GM21737 (cell line): ENCODE data around the gene TMEM201.
"Not testable (repeated sequence)": the region's sequence is repeated elsewhere in the genome, so short reads cannot be mapped to it uniquely, and the experiment has no call there.

Experiments
- ATAC-seq: cut with Tn5 transposase; IDR thresholded peaks from one replicate; pipeline ENCODE4 v1.9.1; 2021; ENCODE audit warnings: mild to moderate bottlenecking, moderate library complexity; ENCODE audit not compliant: unreplicated experiment

Gene TMEM201

DNA sequence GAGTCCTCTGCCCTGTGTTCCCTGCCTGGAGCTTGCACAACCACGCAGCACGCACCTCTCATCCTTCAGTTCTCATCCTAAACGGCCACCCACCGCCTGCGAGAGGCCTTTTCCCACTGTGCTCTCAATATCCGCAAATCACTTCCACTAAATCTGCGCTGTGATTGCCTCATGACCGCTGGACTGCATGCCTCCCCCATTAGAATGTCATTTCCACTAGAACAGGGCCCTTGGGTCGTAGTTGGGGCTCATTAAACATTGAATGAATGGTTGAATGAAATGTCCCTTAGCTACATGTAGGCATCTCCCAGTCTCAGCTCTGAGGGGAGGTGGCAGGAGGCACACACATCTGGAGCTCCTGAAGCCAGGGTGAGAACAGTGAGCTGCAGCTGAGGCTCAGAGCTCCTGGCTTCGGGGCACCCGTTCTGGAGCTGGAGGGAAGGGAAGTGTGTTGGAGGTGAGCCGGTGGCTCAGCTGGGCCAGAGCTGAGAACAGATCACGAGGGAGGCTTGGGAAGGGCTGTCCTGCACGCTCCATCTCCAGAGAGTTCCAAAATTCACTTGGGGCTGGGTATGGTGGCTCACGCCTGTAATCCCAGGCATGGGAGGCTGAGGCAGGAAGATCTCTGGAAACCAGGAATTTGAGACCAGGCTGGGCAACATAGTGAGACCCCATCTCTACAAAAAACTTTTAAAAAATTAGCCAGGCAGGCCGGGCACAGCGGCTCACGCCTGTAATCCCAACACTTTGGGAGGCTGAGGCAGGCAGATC, 30.4 kb downstream of the TMEM201 start:
- no peak for ATAC-seq

DNA sequence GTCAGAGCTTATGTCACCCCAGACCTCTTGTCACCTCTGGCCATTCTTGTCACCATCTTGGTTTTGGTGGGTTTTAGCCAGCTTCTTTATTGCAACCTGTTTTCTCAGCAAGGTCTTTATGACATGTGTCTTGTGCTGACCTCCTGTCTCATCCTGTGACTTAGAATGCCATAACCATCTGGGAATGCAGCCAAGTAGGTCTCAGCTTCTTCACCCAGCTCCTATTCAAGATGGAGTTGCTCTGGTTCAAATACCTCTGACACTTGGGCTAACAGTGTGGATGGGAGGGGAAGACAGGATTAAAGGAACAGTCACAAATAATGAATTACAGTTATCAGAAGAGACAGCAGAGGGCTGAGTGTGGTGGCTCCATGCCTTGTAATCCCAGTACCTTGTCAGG, 32.3 kb downstream of the TMEM201 start:
- no peak for ATAC-seq

DNA sequence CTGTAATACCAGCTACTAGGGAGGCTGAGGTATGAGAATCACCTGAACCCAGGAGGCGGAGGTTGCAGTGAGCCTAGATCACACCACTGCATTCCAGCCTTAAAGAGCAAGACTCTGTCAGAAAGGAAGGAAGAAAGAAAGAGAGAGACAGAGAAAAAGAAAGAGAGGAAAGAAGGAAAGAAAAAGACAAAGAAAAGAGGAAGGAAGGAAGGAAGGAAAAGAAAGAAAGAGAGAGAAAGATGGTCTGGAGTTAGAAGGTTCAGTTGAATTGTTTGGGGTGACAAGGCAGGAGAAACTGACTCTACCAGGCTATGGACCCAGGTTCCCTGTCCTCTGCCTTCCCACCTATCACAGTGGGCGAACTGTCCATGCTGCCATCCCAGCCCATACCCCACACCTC, 35.4 kb downstream of the TMEM201 start:
- ATAC-seq = no peak

DNA sequence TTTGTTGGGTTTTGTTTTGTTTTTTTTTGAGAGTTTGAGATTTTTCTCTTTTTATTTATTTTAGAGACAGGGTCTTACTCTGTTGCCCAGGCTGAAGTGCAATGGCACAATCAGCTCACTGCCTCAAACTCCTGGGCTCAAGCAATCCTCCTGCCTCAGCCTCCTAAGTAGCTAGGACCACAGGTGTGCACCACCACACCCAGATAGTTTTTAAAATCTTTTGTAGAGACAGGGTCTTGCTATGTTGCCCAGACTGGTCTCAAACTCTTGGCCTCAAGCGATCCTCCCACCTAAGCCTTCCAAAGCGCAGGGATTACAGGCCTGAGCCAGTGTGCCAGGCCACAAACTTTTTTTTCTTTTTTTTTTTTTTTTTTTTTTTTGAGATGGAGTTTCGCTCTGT, 36.3 kb downstream of the TMEM201 start:
- ATAC-seq = not testable (repeated sequence)

DNA sequence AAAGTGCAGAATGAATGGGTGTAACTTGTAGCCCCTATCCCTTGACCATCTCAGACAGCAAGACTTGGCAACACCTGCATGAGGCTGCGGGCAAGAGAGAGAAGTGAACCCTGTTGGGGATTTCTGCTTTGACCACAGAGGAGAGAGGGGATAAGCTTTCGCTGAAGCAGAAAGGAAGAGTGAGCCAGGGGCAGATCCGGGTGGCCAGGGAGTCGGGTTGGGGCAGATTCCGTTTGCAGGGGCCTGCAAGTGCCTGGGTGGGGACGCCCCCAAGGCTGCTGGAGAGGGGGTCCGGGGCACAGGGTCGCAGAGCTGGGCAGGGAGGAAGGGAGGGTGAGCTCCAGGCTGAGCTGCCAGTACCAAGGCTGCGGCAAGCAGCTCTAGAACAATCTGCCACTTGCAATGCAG, 37.5 kb downstream of the TMEM201 start:
- ATAC-seq = no peak

DNA sequence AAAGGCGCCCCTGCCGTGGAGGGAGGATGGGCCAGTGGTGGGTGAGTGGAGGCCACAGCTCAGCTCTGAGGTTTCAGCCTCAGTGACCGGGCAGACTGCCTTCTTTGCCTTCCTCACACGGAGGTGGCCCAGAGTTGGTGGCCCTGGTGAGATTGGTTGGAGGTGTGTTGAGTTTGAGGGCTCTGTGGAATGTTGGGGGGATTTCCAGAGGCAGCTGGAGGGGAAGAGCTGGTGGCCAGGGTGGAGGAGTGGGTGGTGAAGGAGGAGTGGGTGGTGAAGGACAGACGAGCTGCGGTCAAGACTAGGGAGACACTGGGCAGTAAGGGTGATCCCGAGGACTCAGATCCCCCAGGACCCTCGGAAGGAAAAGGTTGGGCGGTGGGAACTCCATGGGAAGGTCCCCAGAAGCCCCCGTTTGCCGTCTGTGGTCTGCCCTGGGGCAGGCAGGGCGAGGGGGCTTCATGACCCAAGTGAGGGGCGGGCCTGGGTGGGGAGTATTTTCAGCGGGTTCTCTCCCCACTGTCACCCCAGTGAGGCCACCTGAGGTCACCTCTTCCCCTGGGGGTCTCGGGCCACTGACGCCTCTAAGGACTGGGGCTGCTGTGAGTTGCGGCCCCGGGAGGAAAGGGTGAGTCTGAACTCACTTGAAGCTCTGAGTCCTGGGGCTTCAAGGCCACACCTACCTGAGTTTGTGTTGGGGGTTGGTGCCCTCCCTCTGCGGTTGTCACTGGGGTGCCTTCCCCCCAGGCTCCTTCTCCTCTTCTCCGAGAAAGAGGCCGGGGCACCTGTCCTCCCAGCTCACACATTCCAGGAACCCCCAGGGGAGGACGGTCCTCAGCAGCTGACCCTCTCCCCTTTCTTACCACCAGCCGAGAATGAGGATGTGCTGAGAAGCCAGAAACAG, 40.1 kb downstream of the TMEM201 start:
- ATAC-seq = no peak

DNA sequence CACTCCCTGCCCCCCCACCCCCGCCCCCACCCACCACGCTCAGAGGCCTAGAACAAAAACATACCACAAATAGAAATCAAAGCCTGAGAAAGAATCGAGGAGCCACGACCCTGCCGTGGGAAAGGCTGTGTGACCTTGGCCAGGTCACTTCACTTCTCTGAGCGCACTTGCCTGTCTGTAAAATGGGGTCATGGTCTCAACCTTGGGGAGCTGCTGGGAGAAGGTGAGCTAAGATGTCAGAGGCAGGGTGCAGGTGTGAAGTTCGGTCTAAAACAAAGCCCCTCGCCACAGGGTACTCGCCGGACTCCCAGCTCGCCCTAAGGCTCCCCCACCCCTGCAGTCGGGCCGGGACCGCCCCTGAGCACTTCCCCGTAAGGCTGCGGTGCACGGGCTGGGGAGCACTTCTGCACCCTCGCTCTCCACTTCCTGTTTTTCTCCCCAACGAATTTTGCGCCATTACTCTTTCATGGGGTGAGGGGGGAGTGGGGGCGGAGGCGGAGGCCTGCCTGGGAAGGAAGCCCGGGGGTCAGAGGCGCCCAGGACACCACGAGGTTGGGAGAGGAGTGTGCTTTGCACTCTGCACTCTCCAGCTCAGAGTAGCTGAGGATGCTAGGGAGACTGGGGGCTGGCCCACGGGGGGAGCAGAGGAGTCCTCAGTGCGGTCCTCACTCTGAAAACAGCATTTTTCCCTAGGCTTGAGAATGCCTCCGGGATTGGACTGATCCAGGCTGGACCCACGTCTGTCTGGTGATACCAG, 40.9 kb downstream of the TMEM201 start:
- ATAC-seq = peak; percentile 29

DNA sequence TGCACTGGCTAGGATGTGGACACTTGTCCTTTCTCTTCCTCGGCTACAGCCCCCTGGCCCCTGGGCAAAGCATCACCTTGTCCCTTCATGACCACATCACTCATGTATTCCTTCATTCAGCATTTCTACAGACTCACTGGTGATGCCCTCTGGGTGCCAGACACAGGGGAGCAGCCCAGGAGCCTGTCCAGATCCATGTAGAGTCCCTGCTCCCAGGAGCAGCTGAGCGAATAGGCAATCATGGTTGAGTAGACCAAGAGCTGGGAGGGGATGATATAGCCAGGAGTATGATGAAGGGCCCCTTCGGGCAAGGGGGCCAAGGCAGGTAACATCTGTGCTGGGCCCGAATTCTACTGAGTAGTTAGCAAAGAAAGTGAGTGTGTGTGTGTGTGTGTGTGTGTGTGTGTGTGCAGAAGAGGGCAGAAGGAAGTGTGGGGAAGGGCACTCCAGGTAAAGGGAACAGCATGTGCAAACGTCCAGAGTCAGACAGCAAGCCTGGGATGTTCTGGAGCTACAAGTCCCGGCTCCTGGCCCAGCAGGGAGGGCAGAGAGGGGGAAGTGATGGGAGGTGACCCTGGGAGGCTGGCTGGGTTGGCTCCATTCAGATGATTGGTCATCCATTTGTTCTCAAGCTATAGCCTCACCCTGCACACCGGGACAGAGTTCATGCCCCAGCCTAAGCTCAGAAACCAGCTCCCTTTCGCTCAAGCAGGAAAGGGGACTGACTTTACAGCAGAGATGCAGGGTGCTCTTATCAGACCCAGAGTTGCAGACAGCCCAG, 41.8 kb downstream of the TMEM201 start:
- no peak for ATAC-seq

DNA sequence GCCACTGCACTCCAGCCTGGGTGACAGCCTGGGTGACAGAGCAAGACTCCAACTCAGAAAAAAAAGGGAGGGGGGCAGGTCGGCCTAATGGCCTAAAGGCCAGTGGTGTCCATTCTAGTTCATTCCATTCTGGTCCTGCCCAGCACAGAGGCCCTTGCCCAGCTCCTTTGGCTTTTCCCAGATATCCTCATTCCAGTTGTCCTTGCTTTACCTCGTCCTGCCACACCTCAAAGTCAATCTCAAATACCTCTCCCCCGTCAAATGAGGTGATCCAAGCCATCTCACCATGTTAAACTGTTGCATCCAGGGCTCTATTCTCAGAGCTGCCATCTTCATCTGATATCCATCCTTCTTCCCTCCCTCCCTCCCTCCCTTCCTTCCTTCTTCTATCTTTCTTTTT, 42.9 kb downstream of the TMEM201 start:
- no peak for ATAC-seq

DNA sequence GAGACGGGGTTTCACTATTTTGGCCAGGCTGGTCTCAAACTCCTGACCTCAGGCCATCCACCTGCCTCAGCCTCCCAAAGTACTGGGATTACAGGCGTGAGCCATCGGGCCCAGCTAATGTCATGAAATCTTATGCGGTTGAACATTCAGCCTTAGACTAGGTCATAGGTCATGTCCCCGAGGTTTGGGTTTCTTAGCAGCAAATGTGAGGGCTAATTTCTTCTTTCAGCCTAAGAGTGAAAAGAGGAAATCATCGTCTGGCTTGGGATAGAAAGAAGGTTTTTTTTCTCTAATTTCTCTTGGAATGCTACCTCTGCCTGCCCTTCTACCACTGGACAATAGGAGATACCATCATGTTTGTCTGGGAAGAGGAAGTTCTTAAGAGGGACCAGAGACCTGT, 44.8 kb downstream of the TMEM201 start:
- no peak for ATAC-seq

DNA sequence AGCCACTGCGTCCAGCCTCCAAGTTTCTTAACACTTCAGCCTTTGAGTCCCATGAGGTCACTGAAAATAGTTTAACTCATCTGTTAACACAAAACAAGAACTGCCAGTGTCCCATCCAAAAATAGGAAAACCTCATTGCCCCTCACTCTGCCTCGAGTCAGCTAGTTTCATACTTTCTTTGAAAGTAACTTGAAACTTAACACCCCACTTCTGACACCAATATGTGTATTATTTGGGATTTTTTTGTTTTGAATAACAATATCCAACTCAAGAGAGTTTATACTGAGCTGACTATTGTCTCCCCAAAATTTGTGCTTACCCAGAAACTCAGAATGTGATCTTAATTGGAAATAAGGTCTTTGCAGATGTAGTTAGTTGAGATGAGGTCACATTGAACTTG, 45.9 kb downstream of the TMEM201 start:
- no peak for ATAC-seq

DNA sequence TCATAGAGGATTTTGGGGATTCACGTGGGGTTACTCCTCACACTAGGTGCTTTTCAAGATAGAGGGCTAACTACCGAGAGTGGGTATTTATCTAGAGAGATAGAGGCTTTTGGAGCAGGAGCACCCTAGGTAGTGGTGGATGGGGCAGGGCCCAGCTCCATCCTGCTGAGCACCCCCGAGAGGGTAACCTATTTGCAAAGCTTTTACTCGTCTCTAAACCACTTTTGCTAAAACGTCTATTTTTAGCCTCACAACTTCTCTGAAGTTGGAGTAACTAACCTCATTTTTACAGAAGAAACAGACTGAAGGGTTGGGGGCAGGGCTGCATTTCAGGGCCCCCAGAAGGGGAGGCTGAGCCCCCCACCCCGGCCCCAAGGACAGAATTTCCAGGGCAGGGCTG, 50.5 kb downstream of the TMEM201 start:
- no peak for ATAC-seq

DNA sequence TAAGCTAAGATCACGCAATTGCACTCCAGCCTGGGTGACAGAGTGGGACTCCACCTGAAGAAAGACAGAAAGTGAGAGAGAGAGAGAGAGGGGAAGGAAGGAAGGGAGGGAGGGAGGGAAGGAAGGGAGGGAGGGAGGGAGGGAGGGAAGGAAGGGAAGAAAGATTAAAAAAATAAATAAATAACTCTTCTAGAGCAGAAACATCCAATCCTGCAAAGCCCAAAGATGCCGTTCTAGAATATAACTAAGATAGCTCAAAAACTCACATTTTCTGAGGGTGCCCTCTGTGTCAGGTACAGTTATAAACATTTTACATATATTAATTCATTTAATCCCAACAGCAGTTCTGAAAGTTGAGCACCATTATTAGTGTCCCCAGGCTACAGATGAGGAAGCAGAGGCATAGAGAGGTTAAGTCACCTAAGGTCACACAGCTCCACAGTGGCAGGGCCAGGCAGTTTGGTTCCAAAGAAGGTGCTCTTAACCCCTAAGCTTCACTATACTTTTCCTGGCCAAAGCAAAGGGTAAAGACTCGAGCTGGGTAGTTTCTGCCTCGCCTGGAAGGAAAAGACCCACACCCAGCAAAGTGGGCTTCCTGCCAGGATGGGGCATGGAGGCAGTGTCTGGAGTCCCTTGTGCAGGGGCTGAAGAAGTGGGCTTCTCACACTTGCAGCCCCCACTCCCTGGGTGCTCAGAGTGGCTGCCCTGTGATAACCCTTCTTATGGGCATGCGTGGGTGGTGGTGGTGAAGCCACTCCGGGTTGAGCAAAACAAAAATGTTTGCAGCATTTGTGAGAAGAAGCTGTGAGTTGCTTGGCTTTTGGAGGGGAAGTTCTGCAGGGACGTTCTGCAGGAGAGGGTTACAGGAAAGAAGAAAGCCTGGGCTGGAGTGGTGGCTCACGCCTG, 54.9 kb downstream of the TMEM201 start:
- no peak for ATAC-seq

DNA sequence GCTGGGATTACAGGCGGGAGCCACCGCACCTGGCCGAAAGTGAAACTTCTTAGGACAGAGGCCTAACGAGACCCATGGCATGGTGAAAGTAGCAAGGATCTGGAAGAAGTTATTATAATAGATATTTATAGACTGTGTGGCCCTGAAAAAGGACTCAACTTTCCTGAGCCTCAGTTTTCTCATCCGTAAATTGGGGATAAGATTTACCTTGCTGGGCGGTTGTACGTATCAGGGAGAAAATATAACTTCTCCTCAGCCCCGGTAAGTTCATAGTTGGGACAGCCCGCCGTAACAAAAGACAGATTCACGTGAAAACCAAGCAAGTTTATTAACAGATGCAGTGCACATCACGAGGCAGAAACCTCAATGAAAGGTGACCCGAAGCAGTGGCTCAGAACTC, 57.3 kb downstream of the TMEM201 start:
- no peak for ATAC-seq

DNA sequence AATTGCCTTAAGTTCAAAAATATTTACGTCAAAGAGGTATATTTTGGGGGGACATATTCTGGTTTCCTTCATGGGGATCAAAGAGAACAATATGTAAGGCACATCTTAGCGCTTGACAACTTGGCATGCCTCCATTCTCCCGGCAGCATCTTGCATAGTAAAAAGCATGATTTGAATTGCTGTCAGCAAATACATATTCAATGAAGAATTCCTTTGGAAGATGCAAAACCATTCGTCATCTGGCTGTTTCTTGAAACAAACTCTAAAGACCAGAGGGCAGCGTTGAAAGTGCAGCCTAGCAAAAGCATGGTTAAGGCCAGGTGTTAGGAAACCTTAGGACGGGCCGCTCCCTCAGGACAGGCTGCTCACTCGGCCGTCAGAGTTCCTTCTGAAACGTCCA, 59.5 kb downstream of the TMEM201 start:
- ATAC-seq = no peak

DNA sequence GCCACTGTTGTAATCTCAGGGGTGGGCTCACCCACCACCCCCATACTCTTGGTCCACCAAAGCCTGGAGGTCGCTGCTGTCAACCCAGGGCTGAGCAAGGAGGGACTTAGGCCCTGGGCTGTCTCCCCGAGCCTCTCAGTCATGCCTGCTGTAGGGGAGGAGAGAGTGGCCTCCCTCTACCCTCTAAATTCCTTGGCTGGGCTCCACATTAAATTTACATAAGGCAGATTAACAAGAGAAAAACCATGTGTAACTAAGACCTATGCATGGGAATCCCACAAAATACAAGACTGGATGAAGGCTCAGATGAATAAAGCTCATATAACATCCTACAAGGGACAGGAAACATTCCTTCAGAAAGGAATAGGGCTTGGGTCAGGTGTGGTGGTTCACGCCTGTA, 61.1 kb downstream of the TMEM201 start:
- ATAC-seq = no peak

DNA sequence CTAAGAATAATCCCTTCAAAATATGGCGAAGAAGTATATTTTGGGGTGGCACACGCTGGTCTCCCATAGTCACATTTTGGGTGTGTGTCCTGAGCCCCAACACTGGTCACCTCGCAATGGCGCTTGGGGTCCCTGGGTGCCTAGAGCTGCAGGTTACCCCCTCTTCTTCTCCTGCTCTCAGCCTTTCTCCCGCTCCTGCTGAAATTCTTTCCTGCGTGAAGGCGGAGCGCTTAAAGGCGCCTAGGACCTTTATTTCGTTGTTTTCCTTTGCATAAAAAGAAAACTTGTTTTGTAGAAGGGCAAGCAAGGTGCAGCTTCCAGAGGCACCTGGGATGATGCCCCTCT, 62.5 kb downstream of the TMEM201 start:
- no peak for ATAC-seq

DNA sequence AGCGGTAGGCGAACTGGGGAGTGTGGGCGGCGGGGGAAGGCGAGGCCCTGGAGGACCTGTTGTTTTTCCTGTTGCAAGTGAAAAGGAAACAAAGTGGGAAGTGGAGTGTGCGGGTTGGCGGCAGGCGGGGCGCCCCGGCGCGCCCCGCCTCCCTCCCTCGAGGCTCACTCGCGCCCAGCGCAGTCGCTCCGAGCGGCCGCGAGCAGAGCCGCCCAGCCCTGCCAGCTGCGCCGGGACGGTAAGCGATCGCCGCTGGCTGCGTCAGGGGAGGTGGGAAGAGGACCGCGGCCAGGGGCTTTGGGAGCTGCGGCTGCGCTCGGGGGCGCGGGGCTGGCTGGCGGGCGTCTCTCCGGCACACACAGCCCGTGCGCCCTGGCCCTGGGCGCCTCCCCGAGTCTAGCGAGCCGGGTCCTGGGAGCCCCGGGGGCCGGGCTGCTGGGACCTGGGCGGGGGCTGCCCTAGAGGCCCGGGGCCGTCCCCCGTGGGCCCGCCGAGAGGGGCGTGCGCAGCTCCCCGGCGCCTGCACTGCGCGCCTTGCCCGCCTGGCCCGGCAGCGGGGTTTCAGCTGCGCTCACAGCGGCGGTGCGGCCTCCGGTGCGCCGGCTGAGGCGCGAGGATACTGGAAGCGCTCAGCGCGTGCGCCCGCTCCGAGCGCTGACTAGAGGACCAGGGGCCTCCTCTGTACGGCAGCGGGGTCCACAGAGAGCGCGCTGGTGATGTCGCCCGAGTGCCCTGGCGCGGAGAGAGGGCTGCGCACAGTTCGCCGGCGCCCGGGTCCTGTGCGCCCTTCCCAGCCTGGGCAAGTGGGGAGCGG, 63.1 kb downstream of the TMEM201 start, which contains the start of gene PIK3CD:
TSS of gene PIK3CD (plus strand) at position 167 of the 814 bp plus-strand sequence. CDS start 58,725 bp downstream, outside the sequence.
- no peak for ATAC-seq
